GM12878 (cell line): ENCODE measurements around the gene POU2F1. TPM values are rescaled to one million over a fixed set of nuclear protein-coding genes. Genes with fewer than 3 reads are reported as not detected.
A peak's percentile ranks its signal among the peaks of the same experiment; 100 is the strongest.

Source experiments
- ATAC-seq: fragments of 200-7000 bp; cut with Tn5 transposase; 3 replicates; pipeline ENCODE4 v1.9.1; 2020; ENCODE audit warnings: mild to moderate bottlenecking, moderate library complexity
- BruUV-seq: library from RNA; stranded (reverse); fragments of 400-500 nt; replicated peaks from 2 replicates; lab custom pipeline; 2021; lab: Mats Ljungman, UMichigan
- CTCF ChIA-PET: fragments of 300-600 bp; sonication (Branson Sonifier 250); formaldehyde crosslinking; extraction: SDS; loops from one replicate; lab custom pipeline; 2021; ENCODE audit warnings: inconsistent platforms; lab: Yijun Ruan, JAX
- POLR2A ChIA-PET: fragments of 350-600 bp; formaldehyde crosslinking; extraction: SDS; loops from one replicate; lab custom pipeline; 2021; ENCODE audit warnings: inconsistent platforms; lab: Charles Lee
- RAD21 ChIA-PET: fragments of 300-600 bp; sonication (Branson Sonifier 250); formaldehyde crosslinking; loops from one replicate; lab custom pipeline; 2023; ENCODE audit warnings: antibody characterized with exemption; ENCODE audit not compliant: unreplicated experiment; lab: Charles Lee
- SMC1A ChIA-PET: fragments of 300-600 bp; sonication (Branson Sonifier 250); formaldehyde crosslinking; loops from one replicate; lab custom pipeline; 2023; ENCODE audit not compliant: unreplicated experiment, uncharacterized antibody; lab: Charles Lee
- DNase-seq: peaks from one replicate; pipeline ENCODE4 v3.0.0-alpha.2; 2011; ENCODE audit warnings: low read depth, low spot score
- FAIRE-seq: peaks from 3 replicates; lab custom pipeline; 2011; peaks lifted over from hg19 to GRCh38; lab: Jason Lieb, UNC
- H2AFZ ChIP-seq: 2 replicates; pipeline ENCODE4 v1.6.0; 2011; ENCODE audit warnings: low read depth, low read length, control low read depth; ENCODE audit not compliant: control insufficient read depth
- H3K27ac ChIP-seq: 2 replicates; pipeline ENCODE4 v1.5.1; 2011; ENCODE audit warnings: control low read depth; ENCODE audit not compliant: control insufficient read depth, insufficient read depth
- H3K27me3 ChIP-seq, 2 experiments: replicated peaks in 1 of 2; 2 replicates each; pipeline versions ENCODE4 v1.6.0 to v1.6.1; 2011; ENCODE audit warnings: low read length in 1 of 2; ENCODE audit not compliant: control insufficient read depth in 2 of 2, insufficient read depth in 2 of 2
- H3K36me3 ChIP-seq, 2 experiments: 2 replicates each; pipeline ENCODE4 v1.5.1; 2011; ENCODE audit warnings: low read length in 1 of 2; ENCODE audit not compliant: control insufficient read depth in 2 of 2, insufficient read depth in 2 of 2
- H3K4me1 ChIP-seq: 2 replicates; pipeline ENCODE4 v1.6.1; 2011; ENCODE audit warnings: mild to moderate bottlenecking, low read length, moderate library complexity, mixed read lengths; ENCODE audit not compliant: control insufficient read depth, insufficient read depth
- H3K4me2 ChIP-seq: 2 replicates; pipeline ENCODE4 v1.6.0; 2011; ENCODE audit warnings: control low read depth; ENCODE audit not compliant: control insufficient read depth, insufficient read depth
- H3K4me3 ChIP-seq: fragments of 200-600 bp; sonication (generic); 2 replicates; pipeline ENCODE4 v1.5.1; 2016
- H3K79me2 ChIP-seq: 2 replicates; pipeline ENCODE4 v1.6.0; 2011; ENCODE audit warnings: low read length; ENCODE audit not compliant: control insufficient read depth, insufficient read depth
- H3K9ac ChIP-seq: 2 replicates; pipeline ENCODE4 v1.8.0; 2011; ENCODE audit warnings: low read length, control low read depth, mixed read lengths; ENCODE audit not compliant: control insufficient read depth, insufficient read depth
- H3K9me3 ChIP-seq: replicated peaks from 3 replicates; pipeline ENCODE4 v1.5.1; 2011; ENCODE audit warnings: mild to moderate bottlenecking, low read length; ENCODE audit not compliant: control insufficient read depth, insufficient read depth
- H4K20me1 ChIP-seq: 2 replicates; pipeline ENCODE4 v1.6.0; 2011; ENCODE audit not compliant: control insufficient read depth, insufficient read depth
- ATF2 ChIP-seq: IDR thresholded peaks from 2 replicates; pipeline ENCODE4 v1.6.1; 2012; ENCODE audit warnings: low read length, inconsistent platforms
- CHD2 ChIP-seq: IDR thresholded peaks from 2 replicates; pipeline ENCODE4 v1.6.1; 2011; ENCODE audit warnings: low read depth, low read length, improper control_type of control experiment, borderline replicate concordance
- DPF2 ChIP-seq: fragments of 450-650 bp; IDR thresholded peaks from 2 replicates; pipeline ENCODE4 v1.6.1; 2017; ENCODE audit warnings: mild to moderate bottlenecking
- EED ChIP-seq: sonication (generic); IDR thresholded peaks from 2 replicates; pipeline ENCODE4 v1.6.1; 2016; ENCODE audit warnings: antibody characterized with exemption, low read depth
- KDM1A ChIP-seq: fragments of 200-600 bp; sonication (generic); IDR thresholded peaks from 2 replicates; pipeline ENCODE4 v1.6.1; 2016; ENCODE audit warnings: borderline replicate concordance
- RBBP5 ChIP-seq: fragments of 200-600 bp; sonication (generic); conservative IDR thresholded peaks from 2 replicates; pipeline ENCODE4 v1.6.1; 2016
- SMARCA5 ChIP-seq: fragments of 450-650 bp; IDR thresholded peaks from 2 replicates; pipeline ENCODE4 v1.6.1; 2017; ENCODE audit warnings: mild to moderate bottlenecking
- WGBS: methylation state at CpG from one replicate; pipeline ENCODE4 v1.1.6; 2016; ENCODE audit warnings: low lambda C conversion rate; ENCODE audit not compliant: insufficient replicate concordance, insufficient coverage; ENCODE audit errors: missing lambda C conversion rate; 5-methylcytosine and 5-hydroxymethylcytosine counted together
- in situ Hi-C: fragments of 300-500 bp; cut with MboI; formaldehyde crosslinking; loops from 9 replicates; pipeline ENCODE4 v1.14.3; 2018; ENCODE audit warnings: mixed read lengths
- intact Hi-C: fragments of 100-400 bp; cut with micrococcal nuclease; formaldehyde crosslinking; loops from one replicate; pipeline ENCODE4 v1.14.2; 2022; ENCODE audit not compliant: unreplicated experiment
- polyA plus RNA-seq, 11 experiments: library from polyadenylated mRNA; depleted of rRNA in 4 of 11; unstranded in 6 of 11; stranded (reverse) in 5 of 11; fragments of >200 nt; fragmentation: Nextera tagmentation in 4 of 11; fragmentation: Illumina TruSeq in 1 of 11; extraction: Ambion mirVana in 4 of 11; extraction: Trizol in 1 of 11; gene quantifications; 1 replicate in 1 of 11; 2 replicates in 10 of 11; pipeline versions ENCODE4 v1.2.1 to v1.2.3, GENCODE V29; 2011 to 2016; ENCODE audit warnings: inconsistent platforms in 2 of 11, missing spikeins in 2 of 11, low read depth in 1 of 11
- total RNA-seq, 4 experiments: library from RNA; depleted of rRNA in 3 of 4; stranded (reverse); fragments of >200 nt in 3 of 4; fragmentation: Illumina TruSeq in 1 of 4; extraction: Trizol in 1 of 4; gene quantifications; 2 replicates each; pipeline versions ENCODE4 v1.2.1 to v1.2.3, GENCODE V29; 2013 to 2021

POU2F1 gene
- total and polyA plus RNA-seq, 10 of the 15 experiments (the other 5 are each of a cell fraction or from before 2014, with no cell fraction given) = 2.5 to 21.7 (median 12.5) TPM

GRCh38 chr1:167430134-167430848, 209.6 kb downstream of the POU2F1 start:
- H3K9me3 ChIP-seq = no peaks in the 10 kb centered on the region
- peak overlapping the region; percentile 41 for H3K4me2 ChIP-seq
- ChIA-PET POLR2A (no interaction called here), SMC1A (interaction anchor here (0.6 kb wide), 2 partner anchors 121 to 162 kb away, joined by 3 to 5 read pairs; no protein-coding TSS in a partner anchor), CTCF (interaction anchor here (1.3 to 2.4 kb wide), 2 partner anchors 162 to 258 kb away, joined by 3 to 8 read pairs; no protein-coding TSS in a partner anchor), RAD21 (interaction anchor here (0.6 to 1.3 kb wide), 2 partner anchors 195 to 371 kb away, joined by 3 to 4 read pairs; no protein-coding TSS in a partner anchor)
- in situ Hi-C loops (no loop called here), intact Hi-C loops (no loop called here)
- H3K4me1 ChIP-seq = peaks cover 27% of the 10 kb centered on the region
- H3K79me2 ChIP-seq = no peaks in the 10 kb centered on the region
- TF ChIP-seq ATF2 (no peak), CHD2 (no peak), KDM1A (no peak), RBBP5 (no peak), EED (0 out of 2 replicates have a peak, but pooled peaks have one; percentile 5), DPF2 (no peak), SMARCA5 (no peak)
- ATAC-seq (peak; percentile 26), FAIRE-seq (no peak), DNase-seq (no peak)
- peak overlapping the region; percentile 24; the same call in 1 of the 2 replicates for H2AFZ ChIP-seq
- WGBS = 13% methylated on average over 17 of the region's 17 CpGs
- H3K27me3 ChIP-seq = no peaks in the 10 kb centered on the region
- H4K20me1 ChIP-seq = no peaks in the 10 kb centered on the region
- no TSS peak for BruUV-seq
- H3K4me3 ChIP-seq = no peak overlapping the region
- no peaks in the 10 kb centered on the region; a peak in 1 of 4 replicates for H3K36me3 ChIP-seq
- no peak overlapping the region for H3K27ac ChIP-seq
- no peak overlapping the region for H3K9ac ChIP-seq
